Kidney glomerular epithelial cell (primary cell): ENCODE results near the gene GRIN3B.

Source experiments
- DNase-seq: peaks from one replicate; lab custom pipeline; 2025; lab: John Stamatoyannopoulos, UW

GRIN3B gene

DNA sequence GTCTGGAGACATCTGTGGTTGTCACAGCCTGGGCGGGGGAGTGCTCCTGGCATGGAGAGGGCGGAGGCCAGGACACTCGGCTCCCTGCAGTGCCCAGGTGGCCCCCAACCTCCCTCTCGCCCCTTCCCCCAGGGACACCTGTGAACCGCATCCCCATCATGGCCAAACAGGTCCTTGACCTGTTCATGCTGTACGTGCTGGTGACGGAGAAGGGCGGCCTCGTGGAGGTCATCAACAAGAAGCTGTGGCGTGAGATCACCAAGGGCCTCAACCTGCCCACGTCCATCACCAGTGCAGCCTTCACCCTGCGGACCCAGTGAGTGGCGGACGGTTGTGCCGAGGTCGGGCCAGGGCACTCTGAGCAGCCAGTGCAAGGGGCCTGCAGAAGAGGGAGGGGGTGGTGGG lies 36.1 kb upstream of the GRIN3B start:
- DNase-seq: no peak

DNA sequence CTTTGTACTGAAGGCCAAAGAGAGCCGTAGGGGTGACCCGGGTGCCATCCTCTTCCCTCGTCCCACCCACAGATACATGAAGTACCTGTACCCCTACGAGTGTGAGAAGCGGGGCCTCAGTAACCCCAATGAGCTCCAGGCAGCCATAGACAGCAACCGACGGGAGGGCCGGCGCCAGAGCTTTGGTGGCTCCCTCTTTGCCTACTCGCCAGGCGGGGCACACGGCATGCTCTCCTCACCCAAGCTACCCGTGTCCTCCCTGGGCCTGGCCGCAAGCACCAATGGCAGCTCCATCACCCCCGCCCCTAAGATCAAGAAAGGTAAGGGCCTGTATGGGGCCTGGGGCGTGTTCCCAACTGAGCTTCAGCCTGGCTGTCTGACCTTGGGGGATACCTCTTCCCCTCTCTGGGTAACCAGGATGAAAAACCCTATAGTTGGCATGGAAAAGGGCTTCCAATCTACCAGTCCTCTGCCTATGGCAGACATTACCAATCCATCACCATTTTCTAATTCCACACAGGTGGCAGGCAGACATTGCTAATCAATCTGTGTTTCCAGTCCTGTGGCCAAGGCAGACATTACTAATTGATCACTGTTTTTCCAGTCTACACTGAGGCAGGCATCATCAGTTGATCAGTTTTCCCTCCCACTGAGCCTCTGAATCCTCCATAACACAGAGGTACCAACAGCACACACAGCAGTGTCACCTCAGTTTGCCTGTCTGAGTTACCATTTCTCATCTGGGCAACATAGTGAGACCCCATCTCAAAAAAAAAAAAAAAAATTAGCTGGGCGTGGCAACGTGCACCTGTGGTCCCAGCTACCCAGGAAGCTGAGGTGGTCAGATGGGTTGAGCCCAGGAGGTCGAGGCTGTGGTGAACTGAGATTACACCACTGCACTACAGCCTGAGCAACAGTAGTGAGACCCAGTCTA lies 35.2 kb upstream of the GRIN3B start:
- DNase-seq: no peak

DNA sequence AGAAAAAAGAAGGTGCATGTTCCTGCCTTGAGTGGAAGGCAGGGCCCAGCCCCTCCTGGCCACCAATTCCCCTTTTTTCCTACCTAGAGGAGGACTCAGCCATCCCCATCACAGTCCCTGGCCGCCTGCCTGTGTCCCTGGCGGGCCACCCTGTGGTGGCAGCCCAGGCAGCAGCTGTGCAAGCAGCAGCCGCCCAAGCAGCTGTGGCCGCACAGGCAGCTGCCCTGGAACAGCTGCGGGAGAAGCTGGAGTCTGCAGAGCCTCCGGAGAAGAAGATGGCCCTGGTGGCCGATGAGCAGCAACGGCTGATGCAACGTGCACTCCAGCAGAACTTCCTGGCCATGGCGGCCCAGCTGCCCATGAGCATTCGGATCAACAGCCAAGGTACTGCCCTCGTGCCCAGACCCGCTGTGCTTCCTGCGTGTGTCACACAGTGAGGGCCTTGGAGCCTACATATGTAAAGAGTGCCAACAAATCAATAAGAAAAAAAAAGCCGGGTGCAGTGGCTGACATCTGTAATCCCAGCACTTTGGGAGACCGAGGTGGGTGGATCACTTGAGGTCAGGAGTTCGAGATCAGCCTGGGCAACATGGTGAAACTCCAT lies 33.6 kb upstream of the GRIN3B start:
- DNase-seq: no peak

DNA sequence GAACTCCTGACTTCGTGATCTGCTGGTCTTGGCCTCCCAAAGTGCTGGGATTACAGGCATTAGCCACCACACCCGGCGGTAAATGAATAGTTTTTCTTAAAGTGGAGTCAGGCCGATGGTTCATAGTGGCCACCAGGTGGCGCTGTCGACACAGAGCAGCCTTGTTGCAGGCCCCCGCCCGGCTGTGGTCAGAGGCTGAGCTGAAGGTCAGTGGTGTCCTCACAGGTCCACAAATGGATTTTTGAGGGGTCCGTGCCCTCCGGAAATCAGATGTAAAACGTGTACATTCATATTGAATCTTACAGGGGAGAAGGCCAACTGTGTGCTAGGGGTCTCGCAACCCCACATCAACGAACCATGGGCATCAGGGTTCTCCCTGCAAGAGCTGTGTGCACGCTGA lies 29.5 kb upstream of the GRIN3B start:
- no peak for DNase-seq

DNA sequence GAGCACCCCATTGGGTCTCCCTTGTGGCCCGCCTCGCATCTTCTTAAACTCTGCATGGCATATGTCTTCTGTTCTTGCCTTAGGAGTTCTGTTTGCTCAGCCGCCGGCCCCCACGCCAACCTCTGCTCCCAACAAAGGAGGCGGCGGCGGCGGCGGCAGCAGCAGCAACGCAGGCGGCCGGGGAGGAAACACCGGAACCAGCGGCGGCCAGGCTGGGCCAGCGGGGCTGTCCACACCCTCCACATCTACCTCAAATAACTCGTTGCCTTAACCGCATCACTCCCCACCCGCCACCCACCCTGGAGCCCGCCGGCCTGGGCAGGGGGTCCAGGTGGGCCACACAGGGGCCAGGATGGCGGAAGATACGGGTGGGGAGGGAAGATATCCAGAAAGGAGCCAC lies 28.4 kb upstream of the GRIN3B start:
- DNase-seq: no peak

DNA sequence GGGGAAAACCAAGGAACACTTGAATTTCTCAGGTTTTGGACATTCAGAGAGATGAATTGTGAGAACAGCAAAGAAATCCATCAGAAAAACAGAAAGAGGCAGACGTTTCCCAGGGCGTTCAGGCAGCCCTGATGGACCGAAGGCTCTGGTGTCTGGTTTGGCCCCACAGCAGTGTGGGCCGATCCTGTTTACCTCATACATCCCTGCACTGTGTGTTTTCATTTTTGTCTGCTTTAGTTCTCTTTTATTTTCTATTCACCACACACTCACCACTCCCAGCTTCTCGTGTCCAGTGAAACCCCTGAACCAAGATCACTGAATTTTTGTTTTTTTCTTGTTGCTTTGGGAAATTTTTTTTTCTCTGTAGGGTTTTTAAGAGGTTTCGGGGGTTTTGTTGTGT lies 27.9 kb upstream of the GRIN3B start:
- no peak for DNase-seq

DNA sequence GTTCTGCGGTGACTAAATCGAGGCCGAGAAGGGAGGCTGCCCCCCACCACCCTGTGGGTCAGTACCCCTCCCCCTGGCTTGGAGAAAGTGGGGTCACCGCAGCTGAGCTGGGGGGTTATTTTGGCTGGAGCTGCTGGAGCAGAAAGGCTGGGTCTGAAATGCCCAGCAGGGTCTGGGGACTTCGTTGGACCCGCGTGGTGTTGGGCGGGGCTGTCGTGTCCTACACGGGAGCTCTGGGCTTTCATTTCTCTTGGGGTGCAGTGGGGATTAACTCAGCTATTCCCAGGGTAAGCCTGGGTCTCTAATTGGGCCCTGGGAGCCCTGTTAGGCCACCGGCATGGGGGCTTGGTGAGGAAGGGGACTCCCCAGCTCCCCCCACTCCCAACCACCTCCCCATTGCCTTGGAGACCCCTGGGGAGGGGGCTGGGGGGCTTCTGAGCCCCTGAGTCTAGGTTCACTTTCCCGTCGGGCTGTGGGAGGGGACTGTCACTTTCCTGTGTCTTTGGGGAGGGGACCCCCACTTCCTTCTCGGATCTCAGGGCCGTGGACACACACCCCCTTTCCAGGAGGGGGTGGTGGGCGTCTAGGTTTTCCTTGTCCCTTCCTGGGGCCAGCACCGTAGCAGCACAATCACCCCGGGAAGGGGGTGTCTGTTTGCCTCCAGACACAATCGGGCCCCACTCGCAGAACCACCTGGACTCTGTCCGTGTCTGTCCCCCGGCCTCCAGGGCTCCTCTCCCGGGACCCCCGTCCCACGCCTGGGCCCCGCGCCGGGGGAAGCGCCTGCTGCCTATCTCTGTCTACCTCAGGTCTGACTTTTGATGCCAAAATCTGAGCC lies 26.3 kb upstream of the GRIN3B start:
- no peak for DNase-seq

DNA sequence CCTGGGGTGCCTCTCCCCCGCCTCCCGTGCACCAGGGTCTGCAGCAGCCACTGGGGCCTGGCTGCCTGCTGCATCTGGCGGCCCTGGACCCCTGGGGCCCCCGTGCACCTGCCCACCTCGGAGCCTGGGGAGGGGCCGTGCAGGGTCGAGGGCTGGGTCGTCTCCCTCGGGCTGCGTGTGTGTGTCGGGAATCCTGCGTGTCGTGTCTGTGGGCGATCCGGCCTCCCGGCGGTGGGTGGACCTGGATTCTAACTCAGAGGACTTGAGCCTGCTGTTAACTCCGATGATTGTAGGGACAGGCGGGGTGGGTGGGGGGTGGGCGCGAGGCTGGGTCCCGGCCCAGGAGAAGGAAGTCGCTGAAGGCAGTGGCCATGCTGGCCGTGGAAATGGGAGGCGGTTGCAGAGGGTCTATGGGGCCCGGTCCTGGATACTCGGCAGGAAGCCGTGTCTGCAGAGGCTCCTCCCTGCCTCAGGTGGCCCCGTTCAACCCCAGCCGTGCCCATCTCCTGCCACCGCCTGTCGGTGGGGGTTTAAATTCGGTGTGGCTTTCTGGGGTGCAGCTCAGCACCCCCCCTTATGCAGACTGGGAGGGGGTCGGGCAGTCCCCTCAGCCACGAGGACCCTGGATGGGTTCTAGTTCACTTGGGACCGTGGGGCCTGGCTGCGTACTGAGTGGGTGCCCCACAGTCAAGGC lies 25.5 kb upstream of the GRIN3B start:
- DNase-seq: no peak

DNA sequence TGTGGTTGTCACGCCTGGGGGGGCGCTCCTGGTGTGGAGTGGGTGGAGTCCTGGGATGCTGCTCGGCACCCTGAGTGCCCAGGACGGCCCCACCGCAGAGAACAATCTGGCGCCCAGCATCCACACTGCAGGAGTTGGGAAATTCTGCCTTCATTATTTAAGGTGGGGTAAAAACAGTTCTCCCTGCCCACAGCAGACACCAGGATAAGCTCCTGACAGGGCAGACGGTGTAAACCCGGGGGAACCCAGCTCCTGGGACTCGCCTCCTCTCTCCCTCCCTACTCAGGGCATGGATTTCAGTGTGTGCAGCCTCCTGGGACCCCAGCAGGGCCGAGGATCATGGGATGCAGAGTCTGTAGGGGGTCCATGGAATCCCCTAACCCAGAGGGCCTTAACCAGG lies 23.7 kb upstream of the GRIN3B start:
- no peak for DNase-seq

DNA sequence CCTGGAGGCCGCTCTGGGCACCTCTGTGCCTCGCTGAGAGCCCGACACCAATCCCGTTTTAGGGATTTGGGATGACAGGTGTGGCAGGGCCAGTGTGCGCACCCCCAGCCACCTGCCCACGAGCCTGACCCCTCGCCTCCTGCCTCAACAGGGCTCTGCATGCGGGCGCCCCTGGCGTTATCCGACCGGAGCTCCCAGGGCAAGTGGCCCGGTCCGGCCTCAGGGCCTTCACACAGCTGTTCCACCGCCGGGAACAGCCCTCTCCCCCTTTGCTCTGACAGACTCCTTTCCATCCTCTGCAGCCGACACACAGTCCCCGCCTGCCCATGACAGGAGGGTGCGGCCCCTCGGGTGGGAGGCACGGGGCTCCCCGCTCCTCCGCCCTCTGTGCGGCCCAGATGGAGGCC lies 23.2 kb upstream of the GRIN3B start:
- DNase-seq: no peak

DNA sequence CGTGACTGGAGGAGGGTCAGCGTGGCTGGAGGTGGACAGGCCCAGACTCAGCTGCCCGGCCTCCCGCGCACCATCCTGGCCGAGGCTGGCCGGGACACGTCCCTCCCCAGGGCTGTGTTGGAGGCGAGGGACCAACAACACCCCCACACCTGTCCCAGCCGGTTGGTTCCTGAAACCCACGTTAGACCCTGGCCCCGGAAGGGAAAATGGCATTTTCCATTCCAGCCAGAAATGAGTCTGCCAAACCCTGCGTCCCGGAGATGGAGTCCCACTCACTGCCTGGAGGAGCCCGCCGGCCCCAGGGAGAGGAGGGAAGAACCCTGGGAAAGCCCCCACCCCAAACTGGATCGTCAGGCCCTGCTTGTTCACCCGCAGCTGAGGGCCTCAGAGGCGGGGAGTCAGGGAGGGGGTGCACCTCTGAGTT lies 20.9 kb upstream of the GRIN3B start:
- no peak for DNase-seq

DNA sequence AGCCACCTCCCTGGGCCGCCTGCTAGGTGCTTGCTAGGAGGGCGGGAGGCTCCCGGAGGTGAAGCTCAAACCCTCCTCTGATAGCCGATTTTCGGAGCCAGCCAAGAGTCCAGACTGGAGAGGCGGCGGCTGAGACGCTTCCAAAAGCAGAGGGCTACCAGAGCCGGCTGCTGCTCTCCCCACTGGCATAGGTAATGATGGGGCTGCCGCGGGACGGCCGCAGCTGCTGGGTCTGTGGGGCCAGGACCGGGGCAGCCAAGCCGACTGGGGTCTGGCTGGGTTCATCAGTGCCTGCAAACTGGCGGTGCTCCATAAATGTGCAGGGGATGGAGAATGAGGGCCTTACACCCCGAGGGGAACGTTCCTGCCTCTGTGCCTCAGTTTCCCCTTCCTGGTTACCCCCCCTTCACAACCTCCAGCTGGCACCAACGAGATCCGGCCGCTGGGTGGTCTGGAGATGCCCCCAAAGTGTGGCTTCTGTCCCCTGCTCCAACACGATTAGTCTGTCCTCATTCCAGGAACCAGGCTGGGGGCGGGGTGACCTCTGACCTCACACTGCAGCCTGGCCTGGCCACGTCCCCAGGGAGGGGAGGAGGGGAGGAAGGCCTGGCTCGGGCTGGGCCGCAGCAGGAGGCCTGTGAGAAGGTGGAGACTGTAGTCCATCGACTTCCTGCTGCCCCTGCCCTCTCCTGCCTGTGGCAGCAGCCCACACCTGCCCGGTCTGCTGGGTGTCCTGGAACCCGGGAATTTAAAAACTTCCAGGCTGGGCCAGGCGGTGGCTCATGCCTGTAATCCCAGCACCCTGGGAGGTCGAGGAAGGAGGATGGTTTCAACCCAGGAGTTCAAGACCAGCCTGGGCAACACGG lies 19.9 kb upstream of the GRIN3B start:
- DNase-seq: no peak

DNA sequence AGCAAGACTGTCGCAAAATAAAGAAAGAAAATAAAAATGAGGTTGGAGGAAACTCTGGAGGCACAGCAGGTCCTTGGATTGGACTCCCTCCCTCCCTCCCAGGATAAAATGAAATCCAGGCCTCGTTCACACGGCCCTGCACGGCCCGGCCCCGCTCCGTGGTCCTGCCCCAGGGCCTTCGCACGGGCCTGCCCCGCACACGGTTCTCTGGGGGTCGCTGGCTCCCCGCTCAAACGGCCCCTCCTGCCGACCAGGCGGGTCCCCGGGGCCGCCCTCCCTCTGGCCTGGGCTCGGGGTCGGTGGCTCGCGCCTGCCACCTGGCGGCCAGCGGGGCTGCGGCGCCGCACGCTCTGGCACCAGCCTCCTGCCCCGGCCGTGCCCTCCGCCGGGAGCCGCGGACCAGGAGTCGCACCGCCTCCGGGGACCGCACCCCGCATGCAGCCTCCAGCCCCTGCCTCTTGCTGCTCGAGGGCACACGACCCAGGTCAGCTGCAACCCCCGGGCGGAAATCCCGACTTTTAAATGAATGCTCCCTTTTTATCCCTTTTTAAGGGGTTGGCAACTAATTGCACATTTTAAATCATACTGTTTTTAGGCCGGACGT lies 17.6 kb upstream of the GRIN3B start:
- DNase-seq: peak; percentile 13

DNA sequence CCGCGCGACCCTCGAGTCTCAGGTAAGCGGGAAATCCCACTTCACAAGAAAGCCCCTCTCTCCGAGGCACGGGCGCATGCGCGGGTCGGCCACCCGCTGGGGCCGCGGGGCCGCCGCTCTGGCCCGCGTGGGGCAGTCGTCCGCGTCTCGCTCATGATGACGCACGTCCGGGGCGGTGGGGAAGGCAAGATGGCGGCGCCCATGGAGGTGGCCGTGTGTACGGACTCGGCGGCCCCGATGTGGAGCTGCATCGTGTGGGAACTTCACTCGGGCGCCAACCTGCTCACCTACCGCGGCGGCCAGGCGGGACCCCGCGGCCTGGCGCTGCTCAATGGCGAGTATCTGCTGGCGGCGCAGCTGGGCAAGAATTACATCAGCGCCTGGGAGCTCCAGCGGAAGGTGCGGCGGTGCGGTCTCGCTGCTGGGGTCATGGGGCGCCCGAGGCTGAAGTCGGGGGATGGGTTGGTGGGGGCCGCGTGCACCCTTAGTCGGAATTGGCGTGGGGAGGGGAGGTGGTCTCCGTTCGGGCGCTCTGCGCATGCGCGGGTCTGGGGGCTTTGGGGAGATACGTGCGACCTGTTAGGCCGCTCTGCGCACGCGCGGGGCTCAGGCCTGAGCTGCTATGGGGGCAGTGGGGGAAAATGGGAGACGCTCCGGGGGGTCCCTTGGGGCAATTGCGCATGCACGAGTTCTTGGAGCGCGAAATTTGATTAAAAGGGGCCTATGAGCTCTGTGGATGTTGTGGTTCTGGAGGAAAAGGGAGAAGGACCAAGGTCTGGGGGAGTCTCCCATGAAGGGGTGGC lies 15.9 kb upstream of the GRIN3B start, which contains the start of gene WDR18:
TSS of gene WDR18 (plus strand) at position 181 of the 803 bp plus-strand sequence. CDS start at position 190, 9 bp downstream.
- peak; percentile 76 for DNase-seq

DNA sequence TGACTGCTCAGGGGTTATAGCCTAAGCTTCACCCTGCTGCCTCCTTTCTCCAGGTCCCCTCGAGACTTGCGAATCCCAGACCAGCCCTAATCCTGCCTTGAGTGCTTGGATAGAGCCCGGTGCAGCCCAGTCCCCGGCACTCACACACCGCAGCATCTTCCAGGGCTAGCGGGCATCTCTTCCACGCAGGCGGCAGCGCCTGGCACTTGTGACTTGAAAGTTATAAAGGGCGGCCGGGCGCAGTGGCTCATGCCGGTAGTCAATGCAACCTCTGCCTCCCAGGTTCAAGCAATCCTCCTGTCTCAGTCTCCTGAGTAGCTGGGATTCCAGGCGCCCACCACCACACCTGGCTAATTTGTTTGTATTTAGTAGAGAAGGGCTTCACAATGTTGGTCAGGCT lies 14.1 kb upstream of the GRIN3B start:
- DNase-seq: no peak

DNA sequence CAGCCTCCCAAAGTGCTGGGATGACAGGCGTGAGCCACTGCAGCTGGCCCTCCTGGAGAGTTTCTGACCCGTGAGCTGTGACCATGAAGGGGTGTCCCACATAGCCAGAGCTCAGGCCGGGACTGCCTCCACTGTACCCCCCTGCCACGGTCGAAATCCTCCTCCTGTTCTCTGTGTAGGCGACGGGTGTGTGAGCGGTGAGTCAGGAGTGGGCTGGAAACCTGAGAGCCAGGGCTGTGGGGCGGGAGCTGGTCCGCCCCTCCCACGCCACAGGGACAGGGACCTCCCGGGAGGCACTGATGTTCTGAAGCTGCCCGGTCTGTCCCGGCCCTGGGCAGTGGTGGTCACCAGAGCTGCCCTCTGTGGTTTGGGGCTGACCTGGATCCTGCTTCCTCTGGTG lies 12.1 kb upstream of the GRIN3B start:
- DNase-seq: peak; percentile 39

DNA sequence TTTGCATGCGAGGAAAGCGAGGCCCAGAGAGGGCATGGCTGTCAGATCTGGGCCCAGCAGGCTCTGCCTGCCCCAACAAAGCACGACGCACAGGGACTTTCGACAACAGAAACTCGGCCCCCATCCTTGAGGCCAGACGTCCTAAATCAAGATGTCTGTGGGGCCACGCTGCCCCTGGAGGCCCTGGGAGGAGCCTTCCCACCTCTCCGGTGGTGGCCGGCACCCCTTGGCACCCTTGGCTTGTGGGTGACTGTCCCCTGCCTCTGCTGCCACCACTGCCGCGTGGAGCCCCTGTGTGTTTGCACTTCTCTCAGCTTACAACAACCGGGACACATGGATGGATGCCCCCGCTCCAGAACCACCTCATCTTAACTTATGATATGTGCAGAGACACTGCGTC lies 11.7 kb upstream of the GRIN3B start:
- DNase-seq: no peak

DNA sequence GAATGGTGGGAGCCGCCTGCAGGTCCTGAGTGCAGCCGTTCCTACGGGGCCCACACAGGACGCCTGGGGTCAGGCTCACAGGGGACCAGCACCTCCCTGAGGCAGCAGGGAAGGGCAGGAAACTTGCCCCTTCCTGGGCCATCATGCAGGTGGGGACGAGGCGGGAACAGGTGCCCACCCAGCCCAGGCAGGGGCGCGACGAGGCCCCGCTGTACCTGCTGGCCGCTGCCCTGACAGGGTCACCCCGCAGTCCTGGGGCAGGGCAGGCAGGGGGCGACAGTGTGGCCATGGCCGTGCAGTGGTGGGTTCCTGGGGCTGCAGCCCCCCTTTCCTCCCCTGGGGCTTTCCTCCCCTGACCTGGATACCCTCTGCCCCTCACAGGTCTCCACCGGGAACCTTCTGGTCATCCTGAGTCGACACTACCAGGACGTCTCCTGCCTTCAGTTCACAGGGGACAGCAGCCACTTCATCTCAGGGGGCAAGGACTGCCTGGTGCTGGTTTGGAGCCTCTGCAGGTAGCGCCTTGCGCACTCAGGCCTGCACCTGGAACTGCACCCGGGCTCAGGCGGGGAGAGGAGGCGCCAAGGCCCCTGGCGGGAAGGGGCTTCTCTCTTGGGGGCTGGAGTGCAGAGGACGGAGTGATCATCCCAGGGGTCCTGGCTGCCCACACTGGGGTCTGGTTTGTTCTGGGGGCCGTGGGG lies 10.7 kb upstream of the GRIN3B start:
- DNase-seq: no peak

DNA sequence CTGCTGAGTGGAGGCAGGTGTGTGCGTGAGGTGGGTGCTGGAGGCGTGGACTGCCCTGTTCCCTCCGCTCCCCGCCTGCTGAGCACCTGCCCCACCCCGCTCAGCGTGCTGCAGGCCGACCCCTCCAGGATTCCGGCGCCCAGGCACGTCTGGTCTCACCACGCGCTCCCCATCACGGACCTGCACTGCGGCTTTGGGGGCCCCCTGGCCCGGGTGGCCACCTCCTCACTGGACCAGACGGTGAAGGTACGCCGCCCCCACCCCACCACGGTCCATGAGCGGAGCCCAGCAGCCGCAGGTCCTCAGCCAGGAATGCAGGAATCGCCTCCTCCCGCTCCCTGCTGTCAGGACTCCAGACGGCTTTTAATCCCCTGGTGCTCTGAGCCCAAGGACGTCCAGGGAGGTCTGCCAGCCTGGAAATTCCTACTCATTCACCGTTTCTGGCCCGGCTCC lies 10.1 kb upstream of the GRIN3B start:
- DNase-seq: no peak
